HEK293 (cell line): Measurements from ENCODE around the gene VASH2.

Experiments used
- CTCF ChIA-PET: fragments of 350-600 bp; formaldehyde crosslinking; extraction: SDS; loops from one replicate; lab custom pipeline; 2021; ENCODE audit warnings: antibody characterized with exemption; lab: Yijun Ruan, JAX
- POLR2A ChIA-PET: fragments of 300-600 bp; formaldehyde crosslinking; extraction: SDS; loops from one replicate; lab custom pipeline; 2020; ENCODE audit warnings: antibody characterized with exemption, inconsistent platforms; lab: Yijun Ruan, JAX
- H3K27ac ChIP-seq: fragments of 200-500 bp; sonication (Bioruptor generic); 2 replicates; pipeline ENCODE4 v1.5.1; 2014; ENCODE audit warnings: low read depth, low read length, control low read depth, inconsistent platforms; ENCODE audit errors: extremely low read depth
- H3K36me3 ChIP-seq, 2 experiments: fragments of 200-500 bp in 1 of 2; sonication (Bioruptor generic) in 1 of 2; 1 replicate in 1 of 2; 2 replicates in 1 of 2; pipeline ENCODE4 v1.5.1; 2014 to 2017; ENCODE audit warnings: inconsistent platforms in 2 of 2, low read length in 2 of 2; ENCODE audit not compliant: control insufficient read depth in 2 of 2, insufficient read depth in 1 of 2
- H3K4me1 ChIP-seq: fragments of 200-500 bp; sonication (Bioruptor generic); 2 replicates; pipeline ENCODE4 v1.5.1; 2014; ENCODE audit warnings: mild to moderate bottlenecking, low read length, inconsistent platforms; ENCODE audit not compliant: control insufficient read depth, insufficient read depth
- H3K4me3 ChIP-seq: 2 replicates; pipeline ENCODE4 v1.5.1; 2011; ENCODE audit warnings: low read depth, mild to moderate bottlenecking, control low read depth, low read length, moderate library complexity
- H3K9me3 ChIP-seq: fragments of 200-500 bp; sonication (Bioruptor generic); 2 replicates; pipeline ENCODE4 v1.5.1; 2014; ENCODE audit warnings: low read depth, low read length, inconsistent platforms; ENCODE audit not compliant: control insufficient read depth, insufficient read depth
- BCL11A ChIP-seq: fragments of 450-650 bp; formaldehyde crosslinking; IDR thresholded peaks from 2 replicates; pipeline ENCODE4 v1.5.1; 2016; ENCODE audit warnings: low read depth, missing biosample characterization, missing genetic modification characterization
- EGR2 ChIP-seq: fragments of 450-650 bp; formaldehyde crosslinking; IDR thresholded peaks from 2 replicates; pipeline ENCODE4 v1.5.1; 2016; ENCODE audit warnings: low read depth, missing biosample characterization, missing genetic modification characterization
- FEZF1 ChIP-seq: fragments of 450-650 bp; formaldehyde crosslinking; IDR thresholded peaks from 2 replicates; pipeline ENCODE4 v1.5.1; 2016; ENCODE audit warnings: missing biosample characterization, missing genetic modification characterization
- KLF16 ChIP-seq: fragments of 450-650 bp; formaldehyde crosslinking; IDR thresholded peaks from 2 replicates; pipeline ENCODE4 v1.5.1; 2017; ENCODE audit warnings: missing biosample characterization, missing genetic modification characterization
- MYNN ChIP-seq: fragments of 450-650 bp; formaldehyde crosslinking; IDR thresholded peaks from 2 replicates; pipeline ENCODE4 v1.5.1; 2016; ENCODE audit warnings: missing biosample characterization, missing genetic modification characterization, borderline replicate concordance
- YY2 ChIP-seq: fragments of 450-650 bp; formaldehyde crosslinking; IDR thresholded peaks from 2 replicates; pipeline ENCODE4 v1.5.1; 2016; ENCODE audit warnings: missing biosample characterization, missing genetic modification characterization
- ZNF202 ChIP-seq: fragments of 450-650 bp; formaldehyde crosslinking; IDR thresholded peaks from 2 replicates; pipeline ENCODE4 v1.5.1; 2016; ENCODE audit warnings: missing biosample characterization, missing genetic modification characterization, borderline replicate concordance
- ZNF23 ChIP-seq: fragments of 450-650 bp; formaldehyde crosslinking; IDR thresholded peaks from 2 replicates; pipeline ENCODE4 v1.5.1; 2016; ENCODE audit warnings: missing biosample characterization, missing genetic modification characterization, borderline replicate concordance
- ZNF239 ChIP-seq: fragments of 450-650 bp; formaldehyde crosslinking; IDR thresholded peaks from 2 replicates; pipeline ENCODE4 v1.5.1; 2016; ENCODE audit warnings: missing biosample characterization, missing genetic modification characterization
- ZNF37A ChIP-seq: fragments of 450-650 bp; IDR thresholded peaks from 2 replicates; pipeline ENCODE4 v1.5.1; 2018; ENCODE audit warnings: missing biosample characterization, missing genetic modification characterization
- ZNF426 ChIP-seq: fragments of 450-650 bp; formaldehyde crosslinking; IDR thresholded peaks from 2 replicates; pipeline ENCODE4 v1.5.1; 2017; ENCODE audit warnings: missing biosample characterization, missing genetic modification characterization, mild to moderate bottlenecking, inconsistent platforms, moderate library complexity
- ZNF510 ChIP-seq: fragments of 450-650 bp; formaldehyde crosslinking; IDR thresholded peaks from 2 replicates; pipeline ENCODE4 v1.5.1; 2018; ENCODE audit warnings: mild to moderate bottlenecking, missing genetic modification characterization, missing biosample characterization; ENCODE audit not compliant: insufficient replicate concordance
- ZNF544 ChIP-seq: fragments of 450-650 bp; formaldehyde crosslinking; IDR thresholded peaks from 2 replicates; pipeline ENCODE4 v1.5.0; 2017; ENCODE audit warnings: missing biosample characterization, missing genetic modification characterization
- ZNF626 ChIP-seq: fragments of 450-650 bp; sonication (Bioruptor Pico); formaldehyde crosslinking; IDR thresholded peaks from 2 replicates; pipeline ENCODE4 v1.5.1; 2018; ENCODE audit warnings: missing biosample characterization, missing genetic modification characterization, inconsistent platforms
- ZNF660 ChIP-seq: fragments of 450-650 bp; IDR thresholded peaks from 2 replicates; pipeline ENCODE4 v1.5.1; 2018; ENCODE audit warnings: missing biosample characterization, mild to moderate bottlenecking, missing genetic modification characterization
- ZNF670 ChIP-seq: fragments of 450-650 bp; formaldehyde crosslinking; IDR thresholded peaks from 2 replicates; pipeline ENCODE4 v1.5.1; 2016; ENCODE audit warnings: missing biosample characterization, missing genetic modification characterization, low read depth
- ZNF76 ChIP-seq: fragments of 450-650 bp; formaldehyde crosslinking; IDR thresholded peaks from 2 replicates; pipeline ENCODE4; 2016; ENCODE audit warnings: low read depth, missing biosample characterization, missing genetic modification characterization, borderline replicate concordance
- ZNF791 ChIP-seq: fragments of 450-650 bp; formaldehyde crosslinking; IDR thresholded peaks from 2 replicates; pipeline ENCODE4 v1.5.1; 2016; ENCODE audit warnings: missing biosample characterization, missing genetic modification characterization
- ZXDB ChIP-seq: fragments of 450-650 bp; formaldehyde crosslinking; IDR thresholded peaks from 2 replicates; pipeline ENCODE4 v1.5.1; 2016; ENCODE audit warnings: missing biosample characterization, missing genetic modification characterization
- TF ChIP-seq, protein P1 (sequence below): fragments of 450-650 bp; formaldehyde crosslinking; IDR thresholded peaks from 2 replicates; pipeline ENCODE4 v1.5.1; 2017; ENCODE audit warnings: missing biosample characterization, missing genetic modification characterization
- TF ChIP-seq, protein P2 (sequence below): fragments of 450-650 bp; formaldehyde crosslinking; IDR thresholded peaks from 2 replicates; pipeline ENCODE4 v1.5.1; 2016; ENCODE audit warnings: missing biosample characterization, missing genetic modification characterization, borderline replicate concordance
- TF ChIP-seq, protein P3 (sequence below): fragments of 450-650 bp; formaldehyde crosslinking; IDR thresholded peaks from 2 replicates; pipeline ENCODE4 v1.5.1; 2016; ENCODE audit warnings: missing biosample characterization, missing genetic modification characterization
- TF ChIP-seq, protein P4 (sequence below): fragments of 450-650 bp; formaldehyde crosslinking; IDR thresholded peaks from 2 replicates; pipeline ENCODE4 v1.5.1; 2016; ENCODE audit warnings: missing biosample characterization, missing genetic modification characterization
- TF ChIP-seq, protein P5 (sequence below): fragments of 450-650 bp; formaldehyde crosslinking; IDR thresholded peaks from 2 replicates; pipeline ENCODE4 v1.5.1; 2016; ENCODE audit warnings: missing biosample characterization, missing genetic modification characterization

The VASH2 gene

DNA sequence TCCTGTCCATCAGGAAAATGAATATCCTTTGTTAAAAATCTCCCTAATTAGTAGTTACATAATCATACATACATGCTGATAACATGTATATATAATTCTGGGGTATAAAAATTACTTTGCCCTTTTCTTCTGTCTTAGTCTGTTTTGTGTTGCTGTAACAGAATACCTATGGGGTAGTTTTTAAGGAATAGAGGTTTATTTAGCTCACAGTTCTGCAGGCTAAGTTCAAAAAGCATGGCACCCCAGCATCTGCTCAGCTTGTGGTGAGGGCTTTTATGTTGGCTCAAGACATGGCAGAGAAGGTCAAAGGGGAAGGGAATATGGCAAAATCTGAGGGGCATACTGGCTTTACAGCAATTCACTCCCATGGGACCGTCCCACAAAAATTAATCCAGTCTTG is 84.4 kb downstream of the VASH2 start:
- Histone ChIP-seq H3K4me1 (no peaks in the 10 kb centered on the region), H3K27ac (no peak overlapping the region), H3K36me3 (no peaks in the 10 kb centered on the region), H3K4me3 (no peak overlapping the region), H3K9me3 (no peaks in the 10 kb centered on the region)
- TF ChIP-seq ZNF76 (tag by site-specific recombination): no peak
- no peak for TF ChIP-seq ZNF37A (tag by site-specific recombination)
- no peak for TF ChIP-seq YY2 (tag by site-specific recombination)
- no peak for TF ChIP-seq ZXDB (tag by site-specific recombination)
- TF ChIP-seq, protein P1, sequence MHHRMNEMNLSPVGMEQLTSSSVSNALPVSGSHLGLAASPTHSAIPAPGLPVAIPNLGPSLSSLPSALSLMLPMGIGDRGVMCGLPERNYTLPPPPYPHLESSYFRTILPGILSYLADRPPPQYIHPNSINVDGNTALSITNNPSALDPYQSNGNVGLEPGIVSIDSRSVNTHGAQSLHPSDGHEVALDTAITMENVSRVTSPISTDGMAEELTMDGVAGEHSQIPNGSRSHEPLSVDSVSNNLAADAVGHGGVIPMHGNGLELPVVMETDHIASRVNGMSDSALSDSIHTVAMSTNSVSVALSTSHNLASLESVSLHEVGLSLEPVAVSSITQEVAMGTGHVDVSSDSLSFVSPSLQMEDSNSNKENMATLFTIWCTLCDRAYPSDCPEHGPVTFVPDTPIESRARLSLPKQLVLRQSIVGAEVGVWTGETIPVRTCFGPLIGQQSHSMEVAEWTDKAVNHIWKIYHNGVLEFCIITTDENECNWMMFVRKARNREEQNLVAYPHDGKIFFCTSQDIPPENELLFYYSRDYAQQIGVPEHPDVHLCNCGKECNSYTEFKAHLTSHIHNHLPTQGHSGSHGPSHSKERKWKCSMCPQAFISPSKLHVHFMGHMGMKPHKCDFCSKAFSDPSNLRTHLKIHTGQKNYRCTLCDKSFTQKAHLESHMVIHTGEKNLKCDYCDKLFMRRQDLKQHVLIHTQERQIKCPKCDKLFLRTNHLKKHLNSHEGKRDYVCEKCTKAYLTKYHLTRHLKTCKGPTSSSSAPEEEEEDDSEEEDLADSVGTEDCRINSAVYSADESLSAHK: no peak
- TF ChIP-seq MYNN (tag by site-specific recombination): no peak
- TF ChIP-seq, protein P2, sequence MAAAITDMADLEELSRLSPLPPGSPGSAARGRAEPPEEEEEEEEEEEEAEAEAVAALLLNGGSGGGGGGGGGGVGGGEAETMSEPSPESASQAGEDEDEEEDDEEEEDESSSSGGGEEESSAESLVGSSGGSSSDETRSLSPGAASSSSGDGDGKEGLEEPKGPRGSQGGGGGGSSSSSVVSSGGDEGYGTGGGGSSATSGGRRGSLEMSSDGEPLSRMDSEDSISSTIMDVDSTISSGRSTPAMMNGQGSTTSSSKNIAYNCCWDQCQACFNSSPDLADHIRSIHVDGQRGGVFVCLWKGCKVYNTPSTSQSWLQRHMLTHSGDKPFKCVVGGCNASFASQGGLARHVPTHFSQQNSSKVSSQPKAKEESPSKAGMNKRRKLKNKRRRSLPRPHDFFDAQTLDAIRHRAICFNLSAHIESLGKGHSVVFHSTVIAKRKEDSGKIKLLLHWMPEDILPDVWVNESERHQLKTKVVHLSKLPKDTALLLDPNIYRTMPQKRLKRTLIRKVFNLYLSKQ (tag by site-specific recombination): no peak
- no peak for TF ChIP-seq EGR2 (tag by site-specific recombination)
- TF ChIP-seq, protein P3, sequence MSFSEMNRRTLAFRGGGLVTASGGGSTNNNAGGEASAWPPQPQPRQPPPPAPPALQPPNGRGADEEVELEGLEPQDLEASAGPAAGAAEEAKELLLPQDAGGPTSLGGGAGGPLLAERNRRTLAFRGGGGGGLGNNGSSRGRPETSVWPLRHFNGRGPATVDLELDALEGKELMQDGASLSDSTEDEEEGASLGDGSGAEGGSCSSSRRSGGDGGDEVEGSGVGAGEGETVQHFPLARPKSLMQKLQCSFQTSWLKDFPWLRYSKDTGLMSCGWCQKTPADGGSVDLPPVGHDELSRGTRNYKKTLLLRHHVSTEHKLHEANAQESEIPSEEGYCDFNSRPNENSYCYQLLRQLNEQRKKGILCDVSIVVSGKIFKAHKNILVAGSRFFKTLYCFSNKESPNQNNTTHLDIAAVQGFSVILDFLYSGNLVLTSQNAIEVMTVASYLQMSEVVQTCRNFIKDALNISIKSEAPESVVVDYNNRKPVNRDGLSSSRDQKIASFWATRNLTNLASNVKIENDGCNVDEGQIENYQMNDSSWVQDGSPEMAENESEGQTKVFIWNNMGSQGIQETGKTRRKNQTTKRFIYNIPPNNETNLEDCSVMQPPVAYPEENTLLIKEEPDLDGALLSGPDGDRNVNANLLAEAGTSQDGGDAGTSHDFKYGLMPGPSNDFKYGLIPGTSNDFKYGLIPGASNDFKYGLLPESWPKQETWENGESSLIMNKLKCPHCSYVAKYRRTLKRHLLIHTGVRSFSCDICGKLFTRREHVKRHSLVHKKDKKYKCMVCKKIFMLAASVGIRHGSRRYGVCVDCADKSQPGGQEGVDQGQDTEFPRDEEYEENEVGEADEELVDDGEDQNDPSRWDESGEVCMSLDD (tag by site-specific recombination): no peak
- TF ChIP-seq ZNF239: no peak
- TF ChIP-seq, protein P4, sequence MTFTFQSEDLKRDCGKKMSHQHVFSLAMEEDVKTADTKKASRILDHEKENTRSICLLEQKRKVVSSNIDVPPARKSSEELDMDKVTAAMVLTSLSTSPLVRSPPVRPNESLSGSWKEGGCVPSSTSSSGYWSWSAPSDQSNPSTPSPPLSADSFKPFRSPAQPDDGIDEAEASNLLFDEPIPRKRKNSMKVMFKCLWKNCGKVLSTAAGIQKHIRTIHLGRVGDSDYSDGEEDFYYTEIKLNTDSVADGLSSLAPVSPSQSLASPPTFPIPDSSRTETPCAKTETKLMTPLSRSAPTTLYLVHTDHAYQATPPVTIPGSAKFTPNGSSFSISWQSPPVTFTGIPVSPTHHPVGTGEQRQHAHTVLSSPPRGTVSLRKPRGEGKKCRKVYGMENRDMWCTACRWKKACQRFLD (tag by site-specific recombination): no peak
- CTCF ChIA-PET: interaction anchor here (0.6 kb wide), 1 partner anchor 76 kb away, joined by 7 read pairs; no protein-coding TSS in a partner anchor
- POLR2A ChIA-PET: no interaction called here

DNA sequence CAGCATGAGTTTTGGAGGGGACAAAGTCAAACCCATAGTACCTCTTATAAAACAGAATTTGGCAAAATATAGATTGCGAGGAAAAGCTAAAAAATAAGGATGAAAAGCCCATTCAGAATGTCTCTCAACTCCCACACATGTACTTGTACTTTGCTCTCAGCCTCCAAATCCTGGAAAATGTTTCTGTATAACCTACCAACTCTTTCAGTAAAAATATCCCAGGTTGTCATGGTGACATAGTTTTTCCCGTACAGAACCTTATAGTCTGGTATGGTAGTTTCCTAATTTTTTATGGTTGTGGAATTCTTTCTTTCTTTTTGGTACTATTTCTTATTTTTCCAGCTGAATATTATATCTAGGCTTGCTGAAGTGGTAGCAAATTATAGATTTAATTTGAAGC is 85.2 kb downstream of the VASH2 start:
- Histone ChIP-seq H3K4me1 (no peaks in the 10 kb centered on the region), H3K4me3 (no peak overlapping the region), H3K36me3 (no peaks in the 10 kb centered on the region), H3K27ac (no peak overlapping the region), H3K9me3 (no peaks in the 10 kb centered on the region)
- CTCF ChIA-PET: no interaction called here
- POLR2A ChIA-PET: no interaction called here
- TF ChIP-seq ZNF670 (tag by site-specific recombination): no peak
- no peak for TF ChIP-seq BCL11A (tag by site-specific recombination)
- TF ChIP-seq ZNF626 (tag by site-specific recombination): no peak
- TF ChIP-seq EGR2 (tag by site-specific recombination): no peak
- TF ChIP-seq KLF16 (tag by site-specific recombination): no peak
- TF ChIP-seq ZNF202 (tag by site-specific recombination): no peak
- no peak for TF ChIP-seq ZNF544 (tag by site-specific recombination)
- TF ChIP-seq ZNF791: no peak
- no peak for TF ChIP-seq ZNF660 (tag by site-specific recombination)
- TF ChIP-seq, protein P4 (tag by site-specific recombination): no peak
- no peak for TF ChIP-seq ZNF510 (tag by site-specific recombination)
- TF ChIP-seq, protein P5, sequence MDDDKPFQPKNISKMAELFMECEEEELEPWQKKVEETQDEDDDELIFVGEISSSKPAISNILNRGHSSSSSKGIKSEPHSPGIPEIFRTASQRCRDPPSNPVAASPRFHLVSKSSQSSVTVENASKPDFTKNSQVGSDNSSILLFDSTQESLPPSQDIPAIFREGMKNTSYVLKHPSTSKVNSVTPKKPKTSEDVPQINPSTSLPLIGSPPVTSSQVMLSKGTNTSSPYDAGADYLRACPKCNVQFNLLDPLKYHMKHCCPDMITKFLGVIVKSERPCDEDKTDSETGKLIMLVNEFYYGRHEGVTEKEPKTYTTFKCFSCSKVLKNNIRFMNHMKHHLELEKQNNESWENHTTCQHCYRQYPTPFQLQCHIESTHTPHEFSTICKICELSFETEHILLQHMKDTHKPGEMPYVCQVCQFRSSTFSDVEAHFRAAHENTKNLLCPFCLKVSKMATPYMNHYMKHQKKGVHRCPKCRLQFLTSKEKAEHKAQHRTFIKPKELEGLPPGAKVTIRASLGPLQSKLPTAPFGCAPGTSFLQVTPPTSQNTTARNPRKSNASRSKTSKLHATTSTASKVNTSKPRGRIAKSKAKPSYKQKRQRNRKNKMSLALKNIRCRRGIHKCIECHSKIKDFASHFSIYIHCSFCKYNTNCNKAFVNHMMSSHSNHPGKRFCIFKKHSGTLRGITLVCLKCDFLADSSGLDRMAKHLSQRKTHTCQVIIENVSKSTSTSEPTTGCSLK (tag by site-specific recombination): no peak
- no peak for TF ChIP-seq ZNF23 (tag by site-specific recombination)
- TF ChIP-seq ZNF426 (tag by site-specific recombination): no peak
- TF ChIP-seq FEZF1 (tag by site-specific recombination): no peak
